Naive thymus-derived CD4-positive, alpha-beta T cell (primary cell): ENCODE results near the gene PDS5A. TPM values are rescaled to one million over a fixed set of nuclear protein-coding genes. Genes with fewer than 3 reads are reported as not detected.
A peak's percentile ranks its signal among the peaks of the same experiment; 100 is the strongest.
"Not testable (repeated sequence)": the region's sequence is repeated elsewhere in the genome, so short reads cannot be mapped to it uniquely, and the experiment has no call there.

Experiments used
- ATAC-seq: fragments of 150-1000 bp; cut with Tn5 transposase; 2 replicates; pipeline ENCODE4 v1.10.0; 2021; ENCODE audit warnings: mild to moderate bottlenecking, moderate library complexity
- CTCF ChIA-PET: fragments of 350-600 bp; sonication (Branson Sonifier 250); formaldehyde crosslinking; loops from one replicate; lab custom pipeline; 2021; ENCODE audit warnings: antibody characterized with exemption; lab: Charles Lee
- POLR2A ChIA-PET: fragments of 350-600 bp; sonication (Branson Sonifier 250); formaldehyde crosslinking; loops from one replicate; lab custom pipeline; 2021; ENCODE audit warnings: antibody characterized with exemption, inconsistent platforms; lab: Charles Lee
- DNase-seq, 9 donors: peaks; one replicate each; pipeline versions ENCODE4 v3.0.0 to v3.0.0-alpha.2; 2020 to 2022; ENCODE audit warnings: mixed read lengths in 1 of 9
- H3K27ac ChIP-seq: one replicate; pipeline ENCODE4 v1.7.0; 2013; ENCODE audit warnings: mild to moderate bottlenecking, low read depth, low read length, moderate library complexity
- H3K27me3 ChIP-seq, 2 donors: one replicate each; pipeline ENCODE4 v1.7.0; 2013; ENCODE audit warnings: low read length in 2 of 2, mild to moderate bottlenecking in 2 of 2, moderate library complexity in 2 of 2; ENCODE audit not compliant: control insufficient read depth in 2 of 2, insufficient read depth in 2 of 2
- H3K36me3 ChIP-seq, 3 experiments: 1 replicate in 2 of 3; 2 replicates in 1 of 3; pipeline ENCODE4 v1.7.0; 2013; ENCODE audit warnings: low read length in 3 of 3, mild to moderate bottlenecking in 3 of 3, moderate library complexity in 1 of 3; ENCODE audit not compliant: insufficient read depth in 3 of 3, control insufficient read depth in 2 of 3
- H3K4me1 ChIP-seq, 2 donors: one replicate each; pipeline ENCODE4 v1.7.0; 2013; ENCODE audit warnings: low read length in 2 of 2, mild to moderate bottlenecking in 2 of 2, moderate library complexity in 1 of 2; ENCODE audit not compliant: control insufficient read depth in 2 of 2, insufficient read depth in 2 of 2
- H3K4me3 ChIP-seq: 2 replicates; pipeline ENCODE4 v1.7.0; 2013; ENCODE audit warnings: mild to moderate bottlenecking, low read length
- H3K9me3 ChIP-seq, 3 experiments: 1 replicate in 2 of 3; 2 replicates in 1 of 3; pipeline ENCODE4 v1.7.0; 2013; ENCODE audit warnings: low read length in 3 of 3; ENCODE audit not compliant: control insufficient read depth in 2 of 3
- H3K27ac Mint-ChIP-seq, 9 donors: one replicate each; pipeline ENCODE4 v1.8.0; 2020 to 2022; ENCODE audit warnings: mixed read lengths in 9 of 9, mild to moderate bottlenecking in 8 of 9, moderate library complexity in 5 of 9, inconsistent platforms in 2 of 9
- H3K27me3 Mint-ChIP-seq, 5 donors: one replicate each; pipeline ENCODE4 v1.8.0; 2021 to 2022; ENCODE audit warnings: mixed read lengths in 5 of 5, mild to moderate bottlenecking in 1 of 5
- H3K36me3 Mint-ChIP-seq, 5 donors: one replicate each; pipeline ENCODE4 v1.8.0; 2020 to 2022; ENCODE audit warnings: mixed read lengths in 5 of 5, mild to moderate bottlenecking in 3 of 5, inconsistent platforms in 1 of 5
- H3K4me1 Mint-ChIP-seq, 7 donors: one replicate each; pipeline ENCODE4 v1.8.0; 2020 to 2022; ENCODE audit warnings: mixed read lengths in 7 of 7, mild to moderate bottlenecking in 3 of 7, inconsistent platforms in 1 of 7
- H3K4me3 Mint-ChIP-seq, 10 donors: one replicate each; pipeline ENCODE4 v1.8.0; 2020 to 2022; ENCODE audit warnings: mild to moderate bottlenecking in 10 of 10, mixed read lengths in 10 of 10, moderate library complexity in 6 of 10, inconsistent platforms in 2 of 10
- H3K9me3 Mint-ChIP-seq, 11 donors: one replicate each; pipeline ENCODE4 v1.8.0; 2020 to 2022; ENCODE audit warnings: mixed read lengths in 11 of 11, mild to moderate bottlenecking in 4 of 11, inconsistent platforms in 1 of 11, moderate library complexity in 1 of 11
- intact Hi-C, 2 donors: fragments of 100-400 bp; cut with micrococcal nuclease; formaldehyde crosslinking; loops; one replicate each; pipeline ENCODE4 v1.15.1; 2023
- polyA plus RNA-seq, 2 donors: library from polyadenylated mRNA; unstranded; fragments of 300-500 nt; fragmentation: Illumina TruSeq; gene quantifications; one replicate each; pipeline ENCODE4 v1.2.3, GENCODE V29; 2021
- total RNA-seq, 6 experiments: library from RNA in 5 of 6; stranded (reverse) in 5 of 6; gene quantifications; 1 replicate in 5 of 6; 2 replicates in 1 of 6; pipeline ENCODE4 v1.2.3 and lab custom pipeline; 2021 to 2026

Gene PDS5A
- total and polyA plus RNA-seq, 7 experiments from 2014 or later, result 42.8 to 102 (median 96.2) TPM

- no peak overlapping the region for H3K4me3 ChIP-seq
- no peaks in the 10 kb centered on the region for H3K9me3 ChIP-seq
- intact Hi-C loops, result no loop called here
- H3K27me3 Mint-ChIP-seq, result no peaks in the 10 kb centered on the region
- H3K9me3 Mint-ChIP-seq, result peaks cover 0 to 1% (median 0%) of the 10 kb centered on the region in 11 donors
- DNase-seq (no peak), ATAC-seq (no peak)
- H3K4me3 Mint-ChIP-seq, result no peak overlapping the region
- ChIA-PET POLR2A (no interaction called here), CTCF (interaction anchor here (0.6 kb wide), 1 partner anchor 11 kb away, joined by 3 read pairs; no protein-coding TSS in a partner anchor)
- H3K36me3 Mint-ChIP-seq, result no peaks in the 10 kb centered on the region
- H3K36me3 ChIP-seq, result no peaks in the 10 kb centered on the region
- no peaks in the 10 kb centered on the region for H3K4me1 ChIP-seq
- H3K4me1 Mint-ChIP-seq, result no peaks in the 10 kb centered on the region
- no peak overlapping the region for H3K27ac ChIP-seq
- no peak overlapping the region for H3K27ac Mint-ChIP-seq
- no peaks in the 10 kb centered on the region for H3K27me3 ChIP-seq
Observed at GRCh38 chr4:39792128-39792527, 185.6 kb downstream of the PDS5A start.

- ATAC-seq (no peak), DNase-seq (no peak)
- no peak overlapping the region for H3K4me3 ChIP-seq
- Mint-ChIP-seq H3K27ac (peak overlapping the region in 2 of 9 donors; percentile 18 to 41), H3K36me3 (peaks cover 0 to 3% (median 0%) of the 10 kb centered on the region in 5 donors), H3K4me1 (peaks cover 0 to 2% (median 0%) of the 10 kb centered on the region in 7 donors), H3K27me3 (no peaks in the 10 kb centered on the region), H3K9me3 (peaks cover 0 to 2% (median 0%) of the 10 kb centered on the region in 11 donors), H3K4me3 (no peak overlapping the region)
- intact Hi-C loops, result no loop called here
- H3K36me3 ChIP-seq, result no peaks in the 10 kb centered on the region
- ChIA-PET POLR2A (no interaction called here), CTCF (no interaction called here)
- H3K27ac ChIP-seq, result no peak overlapping the region
- no peaks in the 10 kb centered on the region for H3K27me3 ChIP-seq
- no peaks in the 10 kb centered on the region for H3K9me3 ChIP-seq
- H3K4me1 ChIP-seq, result no peaks in the 10 kb centered on the region
Observed at GRCh38 chr4:39786838-39787237, 190.9 kb downstream of the PDS5A start.

GRCh38 chr4:39785083-39785482 lies 192.6 kb downstream of the PDS5A start:
- CTCF ChIA-PET, result no interaction called here
- Mint-ChIP-seq H3K9me3 (peaks cover 0 to 2% (median 0%) of the 10 kb centered on the region in 11 donors), H3K27ac (peak overlapping the region in 2 of 9 donors; percentile 2 to 34), H3K36me3 (peaks cover 0 to 8% (median 3%) of the 10 kb centered on the region in 5 donors), H3K27me3 (no peaks in the 10 kb centered on the region), H3K4me3 (no peak overlapping the region), H3K4me1 (peaks cover 0 to 3% (median 0%) of the 10 kb centered on the region in 7 donors)
- Histone ChIP-seq H3K36me3 (no peaks in the 10 kb centered on the region), H3K27me3 (no peaks in the 10 kb centered on the region), H3K27ac (no peak overlapping the region), H3K4me3 (no peak overlapping the region), H3K9me3 (no peaks in the 10 kb centered on the region), H3K4me1 (no peaks in the 10 kb centered on the region)
- no peak for ATAC-seq
- no peak for DNase-seq
- intact Hi-C loops, result no loop called here
- POLR2A ChIA-PET, result no interaction called here

GRCh38 chr4:39781988-39782387 lies 195.7 kb downstream of the PDS5A start:
- peaks cover 0 to 16% (median 11%) of the 10 kb centered on the region in 5 donors for H3K36me3 Mint-ChIP-seq
- H3K27me3 ChIP-seq, intact Hi-C loops, H3K9me3 ChIP-seq, H3K4me3 Mint-ChIP-seq, H3K4me3 ChIP-seq, H3K4me1 ChIP-seq, CTCF ChIA-PET, H3K27me3 Mint-ChIP-seq, DNase-seq, ATAC-seq, H3K27ac ChIP-seq, H3K27ac Mint-ChIP-seq, POLR2A ChIA-PET, H3K9me3 Mint-ChIP-seq, H3K4me1 Mint-ChIP-seq: not testable (repeated sequence)
- H3K36me3 ChIP-seq, result peaks cover 0 to 13% (median 7%) of the 10 kb centered on the region in 3 experiments

Other genes with a start within 250 kb of the PDS5A start
- 10 to 100 TPM; 16.0 to 37.2 (median 22.2) TPM for gene N4BP2, start 78.9 kb upstream of the PDS5A start, total RNA-seq
- gene N4BP2, start 78.9 kb upstream of the PDS5A start, polyA plus RNA-seq, result 10 to 100 TPM; 12.9 to 19.4 TPM
- 100 to 1,000 TPM; 160 to 370 (median 250) TPM for gene RHOH, start 219.1 kb upstream of the PDS5A start, total RNA-seq
- 100 to 1,000 TPM; 393 to 479 TPM for gene RHOH, start 219.1 kb upstream of the PDS5A start, polyA plus RNA-seq